AG04449 (cell line): ENCODE measurements around the gene PMFBP1.

Experiments
- CTCF ChIA-PET: fragments of 350-600 bp; formaldehyde crosslinking; extraction: SDS; loops from one replicate; lab custom pipeline; 2021; ENCODE audit warnings: antibody characterized with exemption; lab: Yijun Ruan, JAX
- POLR2A ChIA-PET: fragments of 400-600, 350-600 bp; formaldehyde crosslinking; extraction: SDS; loops from one replicate; lab custom pipeline; 2020; ENCODE audit warnings: antibody characterized with exemption, inconsistent platforms; lab: Yijun Ruan, JAX
- DNase-seq: peaks from one replicate; pipeline ENCODE4 v3.0.0-alpha.2; 2010; ENCODE audit warnings: low read depth, low spot score
- H3K4me3 ChIP-seq: 2 replicates; pipeline ENCODE4 v1.5.1; 2011; ENCODE audit warnings: low read depth, mild to moderate bottlenecking, control low read depth, low read length
- TF ChIP-seq, protein P1 (sequence below): IDR thresholded peaks from one replicate; pipeline ENCODE4 v1.5.1; 2011; ENCODE audit warnings: mild to moderate bottlenecking, moderate library complexity, low read length, control low read depth, inconsistent platforms; ENCODE audit not compliant: insufficient read depth; ENCODE audit errors: missing control alignments

PMFBP1 gene

DNA sequence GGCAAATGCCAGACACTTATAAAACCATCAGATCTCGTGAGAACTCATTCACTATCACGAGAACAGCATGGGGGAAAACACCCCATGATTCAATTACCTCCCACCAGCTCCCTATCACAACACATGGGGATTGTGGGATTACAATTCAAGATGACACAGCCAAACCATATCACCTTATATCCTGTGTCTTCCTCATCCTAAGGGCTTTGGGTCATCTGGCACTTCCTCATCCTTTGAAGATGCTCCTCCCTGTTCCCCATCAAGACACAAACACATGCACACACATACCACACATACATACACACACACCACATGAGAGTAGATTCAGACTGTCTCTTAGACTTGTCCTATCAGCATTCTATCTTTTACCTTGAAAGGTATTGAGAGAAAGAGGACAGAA is 2.8 kb upstream of the PMFBP1 start:
- no peak overlapping the region for H3K4me3 ChIP-seq
- ChIA-PET POLR2A (no interaction called here), CTCF (no interaction called here)
- TF ChIP-seq, protein P1, sequence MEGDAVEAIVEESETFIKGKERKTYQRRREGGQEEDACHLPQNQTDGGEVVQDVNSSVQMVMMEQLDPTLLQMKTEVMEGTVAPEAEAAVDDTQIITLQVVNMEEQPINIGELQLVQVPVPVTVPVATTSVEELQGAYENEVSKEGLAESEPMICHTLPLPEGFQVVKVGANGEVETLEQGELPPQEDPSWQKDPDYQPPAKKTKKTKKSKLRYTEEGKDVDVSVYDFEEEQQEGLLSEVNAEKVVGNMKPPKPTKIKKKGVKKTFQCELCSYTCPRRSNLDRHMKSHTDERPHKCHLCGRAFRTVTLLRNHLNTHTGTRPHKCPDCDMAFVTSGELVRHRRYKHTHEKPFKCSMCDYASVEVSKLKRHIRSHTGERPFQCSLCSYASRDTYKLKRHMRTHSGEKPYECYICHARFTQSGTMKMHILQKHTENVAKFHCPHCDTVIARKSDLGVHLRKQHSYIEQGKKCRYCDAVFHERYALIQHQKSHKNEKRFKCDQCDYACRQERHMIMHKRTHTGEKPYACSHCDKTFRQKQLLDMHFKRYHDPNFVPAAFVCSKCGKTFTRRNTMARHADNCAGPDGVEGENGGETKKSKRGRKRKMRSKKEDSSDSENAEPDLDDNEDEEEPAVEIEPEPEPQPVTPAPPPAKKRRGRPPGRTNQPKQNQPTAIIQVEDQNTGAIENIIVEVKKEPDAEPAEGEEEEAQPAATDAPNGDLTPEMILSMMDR: no peak
- DNase-seq: no peak

DNA sequence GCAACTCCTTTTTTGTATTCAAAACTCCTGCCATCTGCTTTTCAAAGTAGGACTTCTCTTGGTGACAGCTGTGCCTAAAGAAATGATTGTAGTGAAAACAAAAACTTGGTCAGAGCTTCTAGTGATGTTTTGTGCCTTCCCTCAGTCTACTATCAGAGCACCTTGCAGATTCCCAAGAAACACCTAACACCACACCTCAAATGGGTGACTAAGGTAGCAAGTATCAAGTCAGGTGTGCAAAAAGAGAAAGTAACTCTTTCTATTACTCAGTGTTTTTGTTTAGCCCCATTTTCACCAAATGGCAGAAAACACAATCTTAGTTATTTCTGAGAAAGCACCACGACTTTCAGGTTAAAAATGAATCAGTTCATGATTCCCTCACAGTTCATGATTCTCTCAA is 2.0 kb upstream of the PMFBP1 start:
- ChIA-PET CTCF (no interaction called here), POLR2A (no interaction called here)
- no peak for DNase-seq
- H3K4me3 ChIP-seq: no peak overlapping the region
- TF ChIP-seq, protein P1: no peak

DNA sequence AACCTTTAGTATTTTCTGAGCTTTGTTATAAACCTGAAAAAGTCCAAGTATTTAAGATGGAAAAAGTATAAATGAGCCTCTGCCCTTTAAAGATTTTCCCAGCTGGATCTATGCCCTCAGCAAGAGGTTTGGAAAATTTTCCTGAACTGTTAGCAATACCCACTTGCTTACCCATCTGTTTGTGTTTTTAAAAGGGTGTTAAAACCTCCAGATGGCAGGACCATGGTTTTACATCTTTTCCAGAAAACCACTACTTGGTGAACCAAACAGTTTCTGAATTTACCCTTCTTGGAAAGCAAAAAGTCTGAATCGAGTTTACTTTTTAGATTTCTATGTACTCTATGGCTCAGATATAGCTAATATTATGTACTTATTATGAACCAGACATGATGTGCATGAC is 719 bp downstream of the PMFBP1 start:
- CTCF ChIA-PET: no interaction called here
- H3K4me3 ChIP-seq: no peak overlapping the region
- TF ChIP-seq, protein P1: no peak
- POLR2A ChIA-PET: no interaction called here
- DNase-seq: no peak

DNA sequence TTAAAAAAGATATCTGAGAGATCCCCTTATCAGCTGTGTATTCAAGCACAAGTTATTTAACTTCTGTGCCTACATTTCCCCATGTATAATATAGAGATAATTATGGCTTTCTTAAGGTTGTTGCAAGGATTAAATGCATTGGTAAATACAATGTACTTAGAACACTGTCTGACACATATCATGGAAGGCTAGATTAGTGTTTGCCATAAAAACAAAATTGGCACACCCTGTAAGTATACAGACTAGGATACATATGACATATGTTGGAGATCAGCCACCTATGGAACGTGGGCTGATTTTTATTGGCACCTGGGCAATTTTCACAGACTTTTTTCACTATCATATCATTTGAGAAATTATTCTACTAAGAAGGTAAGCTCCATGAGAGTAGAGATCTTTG is 2.2 kb downstream of the PMFBP1 start:
- POLR2A ChIA-PET: no interaction called here
- H3K4me3 ChIP-seq: no peak overlapping the region
- TF ChIP-seq, protein P1: no peak
- CTCF ChIA-PET: no interaction called here
- no peak for DNase-seq

DNA sequence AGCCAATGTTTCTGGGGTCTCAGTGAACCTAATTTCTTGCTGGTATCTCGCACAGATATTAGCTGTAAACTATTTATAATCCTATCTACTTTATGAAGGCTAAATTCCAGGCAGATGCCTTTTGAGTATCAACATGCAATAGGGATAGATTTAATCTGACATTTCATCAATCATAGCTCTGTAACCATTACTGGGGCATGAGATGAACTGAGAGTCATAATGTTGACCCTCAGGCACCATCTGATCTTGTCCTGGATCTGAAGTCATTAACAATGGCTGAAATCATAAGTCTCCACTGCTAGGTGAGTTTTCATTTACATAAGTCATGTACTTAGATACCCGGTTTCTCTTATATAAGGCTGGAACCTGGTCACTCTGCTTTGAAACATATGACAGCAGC is 3.6 kb downstream of the PMFBP1 start:
- TF ChIP-seq, protein P1: no peak
- no peak overlapping the region for H3K4me3 ChIP-seq
- CTCF ChIA-PET: interaction anchor here (1.0 kb wide), 1 partner anchor 44 kb away, joined by 3 read pairs; no protein-coding TSS in a partner anchor
- POLR2A ChIA-PET: no interaction called here
- no peak for DNase-seq

DNA sequence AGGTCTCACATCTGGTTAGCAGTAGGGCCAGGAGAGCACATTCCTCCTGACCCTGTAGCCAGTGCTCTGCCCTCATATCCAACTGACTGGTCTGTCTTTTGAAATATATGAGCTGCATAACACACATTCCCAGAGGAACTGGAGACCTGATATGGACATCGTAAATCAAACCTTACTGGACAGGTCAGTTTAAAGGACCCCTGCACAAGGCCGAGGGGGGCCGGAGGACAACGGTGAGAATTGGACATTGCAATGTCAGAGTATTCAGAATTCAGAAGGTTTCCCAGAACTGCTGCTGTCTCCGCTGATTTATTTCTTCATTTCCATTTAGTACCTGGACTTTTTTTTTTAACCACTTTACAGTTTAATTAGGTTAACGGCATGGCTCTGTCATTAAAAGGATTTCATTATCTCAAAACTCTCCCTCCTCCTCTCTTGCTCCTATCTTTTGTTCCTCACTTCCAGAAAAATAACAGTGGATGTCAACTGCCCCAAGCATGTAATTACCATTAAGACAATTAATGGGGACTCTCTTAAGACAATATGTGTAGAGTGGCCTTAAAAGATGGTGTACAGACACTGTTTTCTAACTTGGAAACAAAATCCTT is 4.9 kb downstream of the PMFBP1 start:
- TF ChIP-seq, protein P1: no peak
- ChIA-PET CTCF (no interaction called here), POLR2A (no interaction called here)
- no peak for DNase-seq
- H3K4me3 ChIP-seq: no peak overlapping the region
